Hypothalamus (tissue), 51 donors: ENCODE results near the gene SLC38A1.
"Not testable (repeated sequence)": the region's sequence is repeated elsewhere in the genome, so short reads cannot be mapped to it uniquely, and the experiment has no call there.

Experiments used
- DNase-seq, 51 donors: peaks; one replicate each; lab custom pipeline; 2025; lab: John Stamatoyannopoulos, UW

Gene SLC38A1

DNA sequence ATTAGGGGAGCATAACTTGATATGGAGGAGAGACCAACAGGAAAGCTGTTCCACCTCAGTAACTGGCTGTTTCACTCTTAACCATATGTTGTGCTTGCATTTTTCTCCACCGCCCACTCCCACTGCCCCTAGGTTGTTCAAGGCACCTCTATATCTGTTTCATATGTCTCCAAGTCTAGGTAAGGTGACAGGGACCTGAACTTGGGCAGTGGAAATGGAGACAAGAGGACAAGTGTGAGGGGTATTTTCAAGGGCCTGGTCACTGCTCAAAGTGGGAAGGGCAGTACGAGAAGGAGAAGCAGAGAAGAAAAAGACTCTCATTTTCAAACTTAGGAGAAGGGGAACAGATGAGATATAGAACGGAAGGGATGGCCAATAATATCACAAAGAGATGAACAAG is 3.1 kb downstream of the SLC38A1 start:
- no peak for DNase-seq

DNA sequence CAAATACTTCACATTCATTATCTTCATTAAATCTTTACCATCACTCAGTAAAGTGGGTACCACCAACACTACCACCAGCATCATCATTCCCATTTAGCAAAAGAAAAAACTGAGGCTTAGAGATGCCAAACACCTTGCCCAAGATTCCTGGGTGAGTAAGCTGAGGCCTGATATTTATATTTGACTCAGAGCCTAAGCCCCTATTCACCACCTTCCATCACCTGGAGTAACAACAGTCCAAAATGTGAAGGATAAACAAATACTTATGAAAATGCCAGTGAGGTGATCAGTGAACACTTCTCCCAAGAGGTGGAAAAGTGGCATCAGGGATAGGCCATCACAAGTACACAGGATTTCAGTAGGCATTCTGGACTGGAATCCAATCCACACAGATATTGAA is 3.7 kb downstream of the SLC38A1 start:
- DNase-seq, result no peak

DNA sequence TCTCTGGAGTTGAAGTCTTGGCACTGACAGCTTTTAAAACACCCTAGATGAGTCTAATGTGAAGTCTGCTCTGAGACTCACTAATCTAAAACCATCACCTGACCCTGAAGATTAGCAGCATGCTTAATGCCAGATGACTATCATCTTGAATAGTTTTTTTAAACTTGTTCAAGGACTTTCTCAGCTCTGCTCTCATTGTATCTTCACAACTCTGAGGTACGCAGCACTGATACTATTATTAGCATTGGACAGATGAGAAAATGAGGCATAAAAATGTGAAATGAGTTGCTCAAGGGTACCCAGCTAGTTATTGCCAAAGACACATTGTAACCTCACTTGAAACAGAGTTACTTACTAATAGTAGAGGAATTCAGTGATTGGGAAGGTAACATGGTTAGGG is 4.8 kb downstream of the SLC38A1 start:
- no peak for DNase-seq

DNA sequence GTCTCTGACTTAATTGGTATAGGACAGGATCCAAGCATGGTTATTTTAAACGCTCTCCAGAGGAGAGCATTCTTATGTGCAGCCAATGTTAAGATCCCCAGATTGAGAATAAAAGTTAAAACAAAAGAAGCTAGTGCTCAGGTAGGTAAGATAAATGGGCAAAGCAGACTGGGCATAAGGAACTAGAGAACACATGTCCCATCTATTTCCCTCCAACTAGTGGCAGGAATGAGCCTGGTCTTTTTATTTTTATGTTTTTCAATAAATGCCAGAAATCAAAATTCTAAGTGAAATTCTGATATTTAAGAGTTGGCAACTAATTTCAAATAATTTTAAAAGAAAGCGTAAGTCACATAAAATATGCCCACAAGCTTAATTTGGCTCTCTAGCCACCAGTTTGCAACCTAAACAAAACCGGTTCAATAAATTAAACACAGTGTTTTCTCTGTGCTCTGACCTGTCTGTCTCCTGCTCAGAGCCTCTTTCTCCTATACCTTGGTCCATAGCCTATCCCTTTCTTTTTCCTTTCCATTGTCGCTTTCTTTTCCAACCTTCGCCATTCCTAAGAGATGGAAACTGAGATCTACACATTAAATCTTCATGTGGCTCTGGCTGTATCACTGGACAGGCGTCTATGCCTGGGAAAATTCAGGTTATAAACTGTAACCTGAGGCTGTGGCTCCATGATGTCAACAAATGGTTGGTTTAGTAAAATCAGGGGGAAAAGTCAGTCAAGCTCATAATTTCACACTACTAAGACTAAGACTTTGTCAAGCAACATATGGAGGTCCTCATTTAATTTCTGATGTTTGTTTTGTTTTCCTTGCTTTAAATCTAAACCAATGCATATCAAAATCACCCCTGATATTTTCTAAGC is 5.5 kb downstream of the SLC38A1 start:
- no peak for DNase-seq

DNA sequence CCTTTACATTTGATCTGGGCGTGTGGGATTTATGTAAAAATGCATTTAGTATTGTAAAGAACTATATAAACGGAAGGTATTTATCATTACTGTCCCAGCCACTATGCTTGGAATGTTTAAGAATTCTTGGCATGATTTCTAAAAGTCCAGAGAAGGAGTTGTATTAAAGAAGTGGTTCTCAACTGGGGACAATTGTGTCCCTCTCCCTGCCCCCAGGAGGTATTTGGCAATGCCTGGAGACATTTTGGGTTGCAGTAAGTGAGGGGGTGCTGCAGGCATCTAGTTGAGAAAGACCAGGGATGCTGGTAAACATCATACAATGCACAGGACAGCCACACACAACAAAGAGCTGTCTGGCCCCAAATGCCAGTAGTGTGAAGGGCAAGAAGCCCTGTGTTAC is 7.2 kb downstream of the SLC38A1 start:
- DNase-seq, result no peak

DNA sequence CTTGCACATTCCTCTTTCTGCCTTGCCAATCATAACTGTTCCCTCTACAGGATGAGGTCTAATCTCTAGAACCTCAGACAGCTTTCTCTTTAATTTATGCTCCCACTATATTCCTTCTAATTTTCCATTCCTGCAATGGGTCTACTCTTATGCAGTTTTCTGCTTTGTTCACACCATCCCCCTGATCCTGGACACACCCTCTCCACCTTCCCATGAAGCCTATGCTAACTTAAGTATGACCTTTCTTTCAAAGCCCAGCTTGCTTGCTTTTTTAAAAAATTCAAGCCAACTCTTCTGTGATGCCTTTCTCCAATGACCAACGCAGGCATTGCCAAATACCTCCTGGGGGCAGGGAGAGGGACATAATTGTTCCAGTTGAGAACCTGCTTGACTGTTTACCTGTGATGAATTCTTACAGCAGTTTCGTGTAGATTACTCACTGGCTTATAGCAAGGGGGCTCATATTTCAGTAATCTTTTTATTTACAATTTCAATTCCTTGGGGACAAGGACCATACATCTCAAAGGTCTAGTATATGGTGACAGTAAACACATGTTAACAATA is 7.8 kb downstream of the SLC38A1 start:
- no peak for DNase-seq

DNA sequence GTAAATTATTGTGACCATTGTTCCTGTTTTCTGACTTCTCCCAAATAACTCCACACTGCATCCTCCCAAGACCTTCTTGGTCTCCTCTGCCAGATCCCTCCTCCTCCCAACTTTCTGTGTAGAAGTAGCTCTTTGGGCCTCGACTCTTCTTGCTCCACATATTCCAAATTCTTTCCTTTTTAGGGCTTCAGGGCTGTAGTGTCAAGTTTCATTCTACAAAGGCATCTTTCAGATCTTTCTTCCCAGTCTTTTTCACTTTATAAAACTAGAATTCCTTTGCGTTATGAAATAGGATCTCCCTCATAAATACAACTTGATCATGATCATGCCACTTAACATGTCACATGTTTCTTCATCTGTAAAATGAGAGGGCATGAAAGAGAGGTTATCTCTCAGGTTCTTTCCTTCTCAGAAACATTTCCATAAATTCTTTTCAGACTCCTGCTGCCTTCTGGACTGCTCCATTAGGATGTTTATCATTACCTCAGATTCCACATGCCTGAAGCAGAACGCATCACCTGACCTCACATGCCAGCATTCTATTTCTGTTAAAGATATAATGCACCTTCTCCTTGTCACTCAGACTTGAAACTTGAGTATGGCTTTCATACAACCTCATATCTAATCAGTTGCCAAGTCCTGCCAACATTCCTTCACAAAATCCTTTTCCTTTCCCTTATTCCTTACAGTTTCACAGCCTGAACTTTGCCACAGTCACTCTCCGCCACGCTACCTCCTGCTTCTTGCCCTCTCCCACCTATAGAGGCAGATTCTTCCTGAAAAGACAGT is 8.5 kb downstream of the SLC38A1 start:
- DNase-seq, result no peak

DNA sequence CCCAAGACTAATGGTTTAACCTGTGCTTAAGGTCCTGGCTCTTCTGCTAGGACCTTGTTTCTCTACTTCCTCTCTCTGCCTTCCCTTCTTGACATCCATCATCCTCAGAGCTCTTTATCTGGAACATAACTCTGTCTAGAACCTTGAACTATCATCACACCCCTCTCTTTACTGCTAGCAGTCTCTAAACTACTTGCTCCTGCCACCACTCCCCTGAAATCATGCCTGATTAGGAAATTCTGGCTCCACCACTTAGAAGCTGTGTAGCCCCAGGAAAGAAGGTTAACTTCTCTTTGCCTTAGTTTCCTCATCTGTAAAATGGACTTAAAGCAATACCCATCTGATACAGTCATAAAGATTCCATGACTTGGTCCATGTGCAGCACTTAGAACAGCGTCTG is 9.1 kb downstream of the SLC38A1 start:
- no peak for DNase-seq

DNA sequence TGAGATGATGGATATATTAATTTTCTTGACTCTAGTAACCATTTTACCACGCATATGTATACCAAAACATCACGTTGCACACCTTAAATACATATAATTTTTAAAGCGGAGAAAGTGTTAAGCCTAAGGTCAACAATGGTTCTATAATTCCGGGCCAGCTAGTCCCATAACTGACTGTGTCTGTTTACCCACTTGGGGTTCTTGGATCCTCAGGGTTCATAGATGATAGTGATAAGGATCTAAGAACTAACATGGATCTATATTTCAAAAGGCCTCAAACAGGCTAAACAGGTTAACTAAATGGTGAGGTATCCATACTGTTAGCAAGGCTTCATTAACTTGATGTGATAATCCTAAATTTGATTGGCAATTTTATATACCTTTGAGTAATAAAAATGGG is 9.8 kb downstream of the SLC38A1 start:
- no peak for DNase-seq

DNA sequence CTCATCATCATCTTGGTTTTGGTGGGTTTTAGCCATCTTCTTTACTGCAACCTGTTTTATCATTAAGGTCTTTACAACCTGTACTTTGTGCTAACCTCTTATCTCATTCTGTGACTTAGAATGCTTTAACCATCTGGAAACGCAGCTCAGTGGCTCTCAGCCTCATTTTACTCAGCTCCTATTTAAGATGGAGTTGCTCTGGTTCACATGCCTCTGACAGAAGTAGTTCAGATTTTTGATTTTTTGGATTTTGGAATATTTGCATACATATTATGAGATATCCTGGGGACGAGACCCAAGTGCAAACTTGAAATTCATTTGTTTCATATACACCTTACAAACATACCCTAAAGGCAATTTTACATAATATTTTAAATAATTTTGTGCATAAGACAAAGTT is 10.7 kb downstream of the SLC38A1 start:
- no peak for DNase-seq

DNA sequence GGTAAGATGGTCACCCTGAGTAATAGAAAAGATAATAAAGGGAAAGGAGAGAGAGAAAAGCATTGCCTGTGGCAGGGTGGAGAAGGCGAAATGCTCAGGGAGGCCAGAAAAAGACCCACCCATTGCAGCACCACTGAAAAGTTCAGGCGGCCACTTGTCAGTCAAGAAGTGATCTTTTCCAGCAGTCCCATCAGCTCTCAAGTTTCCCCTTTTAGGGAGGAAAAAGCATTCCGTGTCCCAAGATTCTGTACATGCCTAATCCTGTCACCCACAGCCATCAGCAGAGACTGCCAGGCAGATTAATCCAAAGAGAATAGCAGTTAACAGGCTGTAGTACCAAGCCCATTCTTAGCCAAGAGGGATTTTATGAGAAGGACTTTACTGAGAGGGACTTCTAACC is 11.9 kb downstream of the SLC38A1 start:
- no peak for DNase-seq

DNA sequence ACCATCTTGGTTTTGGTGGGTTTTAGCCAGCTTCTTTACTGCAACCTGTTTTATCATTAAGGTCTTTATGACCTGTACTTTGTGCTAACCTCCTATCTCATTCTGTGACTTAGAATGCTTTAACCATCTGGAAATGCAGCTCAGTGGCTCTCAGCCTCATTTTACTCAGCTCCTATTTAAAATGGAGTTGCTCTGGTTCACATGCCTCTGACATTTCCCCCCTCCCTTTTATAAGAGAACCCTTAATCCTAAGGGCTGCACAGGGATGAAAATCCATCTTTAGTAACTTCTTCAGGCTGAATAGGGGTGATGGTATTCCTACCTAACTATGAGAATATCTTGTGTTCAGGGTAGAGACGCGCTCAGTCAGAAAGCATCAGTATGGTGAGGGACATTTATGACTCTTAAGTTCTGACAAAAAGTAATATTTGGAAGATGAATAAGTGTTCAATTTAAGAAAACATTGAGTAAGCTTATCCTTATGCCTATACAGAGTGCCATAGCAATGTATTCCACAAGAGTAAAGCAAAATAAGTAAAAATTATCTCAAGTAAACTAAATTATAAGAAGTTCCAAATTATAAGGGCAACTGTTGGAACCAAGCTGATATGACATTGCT is 15.2 kb downstream of the SLC38A1 start:
- DNase-seq, result no peak

DNA sequence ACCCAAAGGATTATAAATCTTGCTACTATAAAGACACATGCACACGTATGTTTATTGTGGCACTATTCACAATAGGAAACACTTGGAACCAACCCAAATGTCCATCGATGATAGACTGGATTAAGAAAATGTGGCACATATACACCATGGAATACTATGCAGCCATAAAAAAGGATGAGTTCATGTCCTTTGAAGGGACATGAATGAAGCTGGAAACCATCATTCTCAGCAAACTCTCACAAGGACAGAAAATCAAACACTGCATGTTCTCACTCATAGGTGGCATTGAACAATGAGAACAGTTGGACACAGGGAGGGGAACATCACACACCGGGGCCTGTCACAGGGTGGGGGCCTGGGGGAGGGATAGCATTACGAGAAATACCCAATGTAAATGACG is 16.8 kb downstream of the SLC38A1 start:
- not testable (repeated sequence) for DNase-seq

DNA sequence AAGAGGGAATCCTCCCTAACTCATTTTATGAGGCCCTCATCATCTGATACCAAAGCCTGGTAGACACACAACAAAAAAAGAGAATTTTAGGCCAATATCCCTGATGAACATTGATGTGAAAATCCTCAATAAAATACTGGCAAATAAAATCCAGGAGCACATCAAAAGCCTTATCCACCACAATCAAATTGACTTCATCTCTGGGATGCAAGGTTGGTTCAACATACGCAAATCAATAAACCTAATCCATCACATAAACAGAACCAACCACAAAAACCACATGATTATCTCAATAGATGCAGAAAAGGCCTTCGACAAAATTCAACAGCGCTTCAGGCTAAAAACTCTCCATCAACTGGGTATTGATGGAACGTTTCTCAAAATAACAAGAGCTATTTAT is 18.9 kb downstream of the SLC38A1 start:
- not testable (repeated sequence) for DNase-seq

DNA sequence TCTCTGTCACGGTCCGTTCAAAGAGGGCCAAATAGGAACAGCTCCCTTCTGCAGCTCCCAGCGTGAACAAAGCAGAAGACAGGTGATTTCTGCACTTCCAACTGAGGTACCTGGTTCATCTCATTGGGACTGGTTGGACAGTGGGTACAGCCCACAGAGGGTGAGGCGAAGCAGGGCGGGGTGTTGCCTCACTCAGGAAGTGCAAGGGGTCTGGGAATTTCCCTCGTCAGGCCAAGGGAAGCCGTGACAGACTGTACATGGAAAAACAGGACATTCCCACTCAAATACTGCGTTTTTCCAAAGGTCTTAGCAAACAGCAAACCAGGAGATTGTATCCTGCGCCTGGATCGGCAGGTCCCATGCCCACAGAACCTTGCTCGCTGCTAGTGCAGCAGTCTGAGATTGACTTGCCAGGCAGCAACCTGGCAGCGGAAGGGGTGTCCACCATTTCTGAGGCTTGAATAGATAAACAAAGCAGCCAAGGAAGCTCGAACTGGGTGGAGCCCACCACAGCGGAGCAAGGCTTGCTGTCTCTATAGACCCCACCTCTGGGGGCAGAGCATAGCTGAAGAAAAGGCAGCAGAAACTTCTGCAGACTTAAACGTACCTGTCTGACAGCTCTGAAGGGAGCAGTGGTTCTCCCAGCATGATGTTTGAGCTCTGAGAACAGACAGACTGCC is 22.7 kb downstream of the SLC38A1 start:
- DNase-seq, result no peak

DNA sequence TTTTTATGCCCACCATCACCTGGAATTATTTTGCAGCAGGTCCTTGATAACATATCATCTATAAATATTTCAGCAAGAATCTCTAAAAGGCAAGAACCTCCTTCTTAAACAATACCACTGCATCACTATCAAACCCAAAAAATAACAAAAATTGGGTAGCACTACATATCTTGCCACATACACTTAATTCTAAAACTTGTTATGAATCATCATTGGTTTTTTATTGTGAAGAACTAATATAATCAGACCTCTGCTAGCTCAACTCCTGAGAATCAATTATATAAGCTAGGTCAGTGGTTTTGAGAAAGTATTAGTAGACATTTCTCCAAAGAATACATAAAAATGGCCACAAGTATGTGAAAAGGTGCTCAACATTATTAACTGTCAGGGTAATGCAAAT is 23.8 kb downstream of the SLC38A1 start:
- DNase-seq, result no peak

DNA sequence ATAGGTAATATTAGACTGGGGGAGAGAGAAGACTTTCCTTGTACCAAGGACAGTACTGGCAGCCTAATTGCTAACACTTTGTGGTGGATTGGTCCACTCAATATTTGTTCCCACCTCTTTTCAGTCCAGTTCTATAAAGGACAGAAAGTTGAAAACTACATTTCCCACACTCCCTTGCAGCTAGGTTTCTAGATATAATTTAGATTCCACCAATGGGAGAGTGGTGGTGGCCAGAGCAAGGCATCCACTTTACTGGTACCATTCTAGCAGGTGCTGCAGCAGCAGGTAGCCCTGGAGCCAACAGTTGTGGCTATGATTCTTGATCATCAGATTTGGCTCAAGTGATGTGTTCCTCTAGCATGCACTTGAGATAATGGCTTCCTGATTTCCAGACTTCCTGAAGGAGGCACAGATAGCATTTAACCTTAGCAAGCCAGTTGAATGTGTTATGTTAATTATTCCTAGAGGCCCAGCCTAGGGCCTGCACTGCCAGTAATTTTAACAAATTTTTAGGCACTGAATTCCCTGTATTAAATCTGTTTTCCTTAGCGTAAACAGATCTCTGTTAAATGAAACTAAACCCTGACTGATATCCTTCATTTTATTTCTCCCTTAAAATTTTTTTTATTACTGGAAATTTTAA is 24.4 kb downstream of the SLC38A1 start:
- no peak for DNase-seq

DNA sequence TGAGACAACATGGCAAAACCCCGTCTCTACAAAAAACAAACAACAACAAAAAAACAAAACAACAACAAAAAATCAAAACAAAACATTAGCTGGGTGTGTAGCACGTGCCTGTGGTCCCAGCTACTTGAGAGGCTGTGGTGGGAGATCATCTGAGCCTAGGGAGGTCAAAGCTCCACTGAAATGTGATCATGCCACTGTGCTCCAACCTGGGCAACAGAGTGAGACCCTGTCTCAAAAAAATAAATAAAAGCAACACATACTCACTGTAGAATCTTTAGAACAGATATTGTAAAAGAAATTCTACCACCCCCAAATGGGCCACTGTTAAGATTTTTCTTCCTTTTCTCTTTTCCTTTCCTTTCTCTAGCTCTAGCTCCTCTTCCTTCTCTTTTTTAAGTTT is 26.3 kb downstream of the SLC38A1 start:
- no peak for DNase-seq

DNA sequence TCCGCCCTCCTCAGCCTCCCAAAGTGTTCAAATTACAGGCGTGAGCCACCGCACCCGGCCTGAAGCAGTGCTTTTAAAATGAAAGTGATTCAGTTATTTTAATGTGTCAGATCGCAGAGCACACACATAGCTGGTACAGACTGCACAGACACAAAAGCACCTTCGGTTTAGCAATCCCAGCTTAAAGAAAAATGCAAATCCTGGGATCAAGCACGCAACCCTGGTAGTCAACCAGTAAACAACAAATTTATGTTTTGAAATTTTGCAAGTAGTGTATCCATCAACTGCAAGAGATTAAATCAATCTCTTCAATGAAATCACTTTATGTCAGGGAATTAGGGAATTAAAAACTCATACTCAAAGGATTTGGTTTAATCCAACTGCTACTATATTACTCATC is 28.4 kb downstream of the SLC38A1 start:
- no peak for DNase-seq

DNA sequence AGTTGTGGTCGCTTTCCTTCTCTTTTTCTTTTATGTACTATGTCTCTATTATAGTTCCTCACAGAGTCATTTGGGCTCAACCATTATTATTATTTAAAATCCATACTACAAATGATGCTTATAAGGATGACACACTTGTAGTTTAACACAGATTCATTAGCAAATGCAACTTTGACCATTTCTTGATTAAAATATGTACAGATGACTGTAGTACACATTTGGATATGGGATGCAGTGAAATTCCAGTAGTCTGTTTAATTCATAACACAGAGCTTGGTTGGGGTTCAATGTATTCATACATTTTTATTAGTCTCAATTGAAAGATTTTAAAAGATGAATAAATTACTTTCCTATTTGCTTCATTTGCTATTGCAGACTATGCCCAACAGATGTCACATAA is 30.0 kb downstream of the SLC38A1 start:
- DNase-seq, result no peak
